Measurements from ENCODE around the gene HMCN1.

DNA sequence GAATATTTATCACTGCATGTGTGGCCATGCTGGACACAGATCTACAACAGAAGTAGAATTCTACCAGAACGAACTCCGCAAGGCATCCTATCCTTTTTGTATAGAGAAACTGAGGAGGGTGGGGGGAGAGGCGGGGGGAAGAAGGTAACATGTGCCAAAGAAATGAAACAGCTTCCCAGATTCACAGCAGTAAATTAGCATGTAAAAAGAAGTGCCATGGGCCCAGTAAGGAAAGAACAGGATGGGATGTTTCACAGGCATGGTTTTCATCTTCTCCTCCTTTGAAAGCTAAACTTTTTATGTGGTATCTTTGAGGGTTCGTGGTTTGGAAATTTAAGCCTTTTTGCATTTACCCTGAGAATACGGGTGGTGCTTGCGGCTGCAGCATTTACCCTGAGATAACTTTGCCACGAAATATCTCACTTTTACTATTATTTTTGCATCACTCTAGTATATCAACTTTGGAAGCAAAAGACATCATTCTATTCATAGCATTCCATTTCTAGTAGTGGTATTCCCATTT is 471.9 kb downstream of the HMCN1 start:
- TF ChIP-seq, protein P1, sequence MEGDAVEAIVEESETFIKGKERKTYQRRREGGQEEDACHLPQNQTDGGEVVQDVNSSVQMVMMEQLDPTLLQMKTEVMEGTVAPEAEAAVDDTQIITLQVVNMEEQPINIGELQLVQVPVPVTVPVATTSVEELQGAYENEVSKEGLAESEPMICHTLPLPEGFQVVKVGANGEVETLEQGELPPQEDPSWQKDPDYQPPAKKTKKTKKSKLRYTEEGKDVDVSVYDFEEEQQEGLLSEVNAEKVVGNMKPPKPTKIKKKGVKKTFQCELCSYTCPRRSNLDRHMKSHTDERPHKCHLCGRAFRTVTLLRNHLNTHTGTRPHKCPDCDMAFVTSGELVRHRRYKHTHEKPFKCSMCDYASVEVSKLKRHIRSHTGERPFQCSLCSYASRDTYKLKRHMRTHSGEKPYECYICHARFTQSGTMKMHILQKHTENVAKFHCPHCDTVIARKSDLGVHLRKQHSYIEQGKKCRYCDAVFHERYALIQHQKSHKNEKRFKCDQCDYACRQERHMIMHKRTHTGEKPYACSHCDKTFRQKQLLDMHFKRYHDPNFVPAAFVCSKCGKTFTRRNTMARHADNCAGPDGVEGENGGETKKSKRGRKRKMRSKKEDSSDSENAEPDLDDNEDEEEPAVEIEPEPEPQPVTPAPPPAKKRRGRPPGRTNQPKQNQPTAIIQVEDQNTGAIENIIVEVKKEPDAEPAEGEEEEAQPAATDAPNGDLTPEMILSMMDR (IDR thresholded peaks at IDR 0.05; ENCODE audit: low read depth, low read length) = no peak
- TF ChIP-seq MYC (IDR thresholded peaks at IDR 0.05; ENCODE audit: low read depth, low read length) = no peak
